ENCODE results near the gene CHID1. TPM values are rescaled to one million over a fixed set of nuclear protein-coding genes. Genes with fewer than 3 reads are reported as not detected.
A peak's percentile ranks its signal among the peaks of the same experiment; 100 is the strongest.

Gene CHID1
- total RNA-seq, 1 donor from 2014 or later, result 56.6 TPM

- Histone ChIP-seq H3K27ac (no peak overlapping the region), H3K79me2 (ENCODE audit: low read depth) (peaks cover 100% of the 10 kb centered on the region), H4K20me1 (ENCODE audit: low read depth) (peaks cover 90% of the 10 kb centered on the region), H3K27me3 (no peaks in the 10 kb centered on the region), H3F3A (ENCODE audit: low read depth) (peaks cover 51% of the 10 kb centered on the region), H3K4me2 (no peak overlapping the region), H2AFZ (replicated peaks) (no peak overlapping the region), H3K9ac (no peak overlapping the region), H3K4me3 (no peak overlapping the region), H3K36me3 (no peaks in the 10 kb centered on the region), H3K9me3 (ENCODE audit: low read depth) (no peaks in the 10 kb centered on the region), H3K4me1 (peaks cover 44% of the 10 kb centered on the region)
- no peak for DNase-seq (ENCODE audit: low spot score)
- Mint-ChIP-seq H3K4me1 (peaks cover 41% of the 10 kb centered on the region), H3K27ac (no peak overlapping the region), H3K9me3 (peaks cover 2% of the 10 kb centered on the region), H3K27me3 (ENCODE audit: insufficient read depth, low read depth) (peaks cover 3% of the 10 kb centered on the region), H3K4me3 (no peak overlapping the region), H3K36me3 (peaks cover 8% of the 10 kb centered on the region)
- TF ChIP-seq CTCF (IDR thresholded peaks at IDR 0.05) (no peak), EZH2 (IDR thresholded peaks at IDR 0.05) (no peak), EZH2phosphoT487 (IDR thresholded peaks at IDR 0.05) (no peak)
Observed at GRCh38 chr11:937841-938261, 27.2 kb upstream of the CHID1 start.

DNA sequence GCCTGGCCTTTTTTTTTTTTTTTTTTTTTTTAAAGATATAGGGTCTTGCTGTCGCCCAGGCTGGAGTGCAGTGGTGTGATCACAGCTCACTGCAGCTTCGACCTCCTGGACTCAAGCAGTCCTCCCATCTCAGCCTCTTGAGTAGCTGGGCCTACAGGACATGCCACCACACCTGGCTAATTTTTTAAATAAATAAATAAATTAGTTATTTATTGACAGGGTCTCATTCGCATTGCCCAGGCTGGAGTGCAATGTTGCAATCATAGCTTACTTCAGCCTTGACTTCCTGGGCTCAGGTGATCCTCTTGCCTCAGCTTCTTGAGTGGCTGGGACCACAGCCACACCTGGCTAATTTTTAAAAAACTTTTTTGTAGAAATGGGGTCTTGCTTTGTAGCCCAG is 25.6 kb upstream of the CHID1 start:
- no peak overlapping the region for H3K4me3 ChIP-seq
- peaks cover 99% of the 10 kb centered on the region for H3K79me2 ChIP-seq (ENCODE audit: low read depth)
- no peak overlapping the region for H3K4me2 ChIP-seq
- H3F3A ChIP-seq (ENCODE audit: low read depth), result peaks cover 53% of the 10 kb centered on the region
- no peaks in the 10 kb centered on the region for H3K9me3 ChIP-seq (ENCODE audit: low read depth)
- H3K9ac ChIP-seq, result no peak overlapping the region
- H4K20me1 ChIP-seq (ENCODE audit: low read depth), result peaks cover 90% of the 10 kb centered on the region
- H3K27ac Mint-ChIP-seq, result no peak overlapping the region
- H3K27me3 Mint-ChIP-seq (ENCODE audit: insufficient read depth, low read depth), result peaks cover 7% of the 10 kb centered on the region
- H3K27ac ChIP-seq, result no peak overlapping the region
- no peak overlapping the region for H2AFZ ChIP-seq (replicated peaks)
- peaks cover 39% of the 10 kb centered on the region for H3K4me1 Mint-ChIP-seq
- no peak overlapping the region for H3K4me3 Mint-ChIP-seq
- H3K4me1 ChIP-seq, result peaks cover 34% of the 10 kb centered on the region
- H3K9me3 Mint-ChIP-seq, result peaks cover 2% of the 10 kb centered on the region
- DNase-seq (ENCODE audit: low spot score), result no peak
- no peaks in the 10 kb centered on the region for H3K36me3 ChIP-seq
- H3K36me3 Mint-ChIP-seq, result peaks cover 8% of the 10 kb centered on the region
- no peaks in the 10 kb centered on the region for H3K27me3 ChIP-seq
- TF ChIP-seq EZH2phosphoT487 (IDR thresholded peaks at IDR 0.05) (no peak), EZH2 (IDR thresholded peaks at IDR 0.05) (no peak), CTCF (IDR thresholded peaks at IDR 0.05) (no peak)

DNA sequence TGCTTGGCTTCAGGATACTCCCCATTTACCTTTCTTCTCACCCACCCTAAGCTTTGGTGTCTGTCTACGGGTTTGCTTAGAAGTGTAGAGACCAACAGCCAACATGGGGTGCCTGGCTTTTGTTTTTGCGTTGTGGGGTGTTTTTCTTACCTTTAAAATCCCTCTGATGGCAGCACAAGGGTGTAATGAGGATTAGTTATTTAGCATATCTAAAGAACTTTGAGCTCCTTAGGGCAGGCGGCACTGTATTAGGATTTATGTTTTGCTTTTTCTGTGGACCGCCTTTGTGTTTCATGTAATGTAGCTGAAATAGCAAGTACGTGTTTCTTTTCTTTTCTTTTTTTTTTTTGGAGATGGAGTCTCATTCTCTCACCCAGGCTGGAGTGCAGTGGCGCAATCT is 23.9 kb upstream of the CHID1 start:
- peak overlapping the region; percentile 7 for H3K4me3 ChIP-seq
- peaks cover 26% of the 10 kb centered on the region for H3K4me1 Mint-ChIP-seq
- peak; percentile 18 for DNase-seq (ENCODE audit: low spot score)
- H2AFZ ChIP-seq (replicated peaks), result no peak overlapping the region
- no peaks in the 10 kb centered on the region for H3K36me3 ChIP-seq
- no peaks in the 10 kb centered on the region for H3K9me3 ChIP-seq (ENCODE audit: low read depth)
- H3K9me3 Mint-ChIP-seq, result peaks cover 2% of the 10 kb centered on the region
- H3K4me2 ChIP-seq, result peak overlapping the region; percentile 69
- H3K9ac ChIP-seq, result no peak overlapping the region
- no peak overlapping the region for H3K4me3 Mint-ChIP-seq
- no peaks in the 10 kb centered on the region for H3K27me3 ChIP-seq
- TF ChIP-seq CTCF (IDR thresholded peaks at IDR 0.05), result no peak
- no peak for TF ChIP-seq EZH2phosphoT487 (IDR thresholded peaks at IDR 0.05)
- peaks cover 39% of the 10 kb centered on the region for H3F3A ChIP-seq (ENCODE audit: low read depth)
- peaks cover 99% of the 10 kb centered on the region for H3K79me2 ChIP-seq (ENCODE audit: low read depth)
- peaks cover 7% of the 10 kb centered on the region for H3K27me3 Mint-ChIP-seq (ENCODE audit: insufficient read depth, low read depth)
- peaks cover 17% of the 10 kb centered on the region for H3K4me1 ChIP-seq
- H4K20me1 ChIP-seq (ENCODE audit: low read depth), result peaks cover 89% of the 10 kb centered on the region
- peaks cover 8% of the 10 kb centered on the region for H3K36me3 Mint-ChIP-seq
- no peak overlapping the region for H3K27ac Mint-ChIP-seq
- peak overlapping the region; percentile 53 for H3K27ac ChIP-seq
